Type B pancreatic cell (in vitro differentiated cells): Measurements from ENCODE around the gene FBXW4. TPM values are rescaled to one million over a fixed set of nuclear protein-coding genes. Genes with fewer than 3 reads are reported as not detected.
A peak's percentile ranks its signal among the peaks of the same experiment; 100 is the strongest.

ENCODE experiments used
- DNase-seq: peaks from one replicate; pipeline ENCODE4 v3.0.0; 2021; ENCODE audit warnings: mixed read lengths; ENCODE audit not compliant: unreplicated experiment; ENCODE audit errors: extremely low spot score
- H3K27ac Mint-ChIP-seq: 2 replicates; pipeline ENCODE4 v1.8.0; 2021; ENCODE audit warnings: mild to moderate bottlenecking, mixed read lengths
- H3K27me3 Mint-ChIP-seq: 2 replicates; pipeline ENCODE4 v1.8.0; 2021; ENCODE audit warnings: mixed read lengths
- H3K36me3 Mint-ChIP-seq: 2 replicates; pipeline ENCODE4 v1.8.0; 2021; ENCODE audit warnings: mixed read lengths
- H3K4me1 Mint-ChIP-seq: one replicate; pipeline ENCODE4 v1.8.0; 2021; ENCODE audit warnings: mixed read lengths; ENCODE audit not compliant: unreplicated experiment
- H3K4me3 Mint-ChIP-seq: 2 replicates; pipeline ENCODE4 v1.8.0; 2021; ENCODE audit warnings: mild to moderate bottlenecking, mixed read lengths
- H3K9me3 Mint-ChIP-seq: 2 replicates; pipeline ENCODE4 v1.8.0; 2021; ENCODE audit warnings: mixed read lengths
- CTCF ChIP-seq: fragments of 200-600 bp; sonication (generic); conservative IDR thresholded peaks from 2 replicates; pipeline ENCODE4 v1.5.0; 2021; ENCODE audit warnings: antibody characterized with exemption, mild to moderate bottlenecking
- total RNA-seq: library from RNA; stranded (reverse); gene quantifications from 2 replicates; pipeline ENCODE4 v1.2.1, GENCODE V29; 2021; ENCODE audit warnings: low replicate concordance

FBXW4 gene
- total RNA-seq, 1 donor from 2014 or later: 43.7 TPM

GRCh38 chr10:101566333-101567164 lies 128.4 kb downstream of the FBXW4 start:
- peak overlapping the region; percentile 56 for H3K4me3 Mint-ChIP-seq
- H3K4me1 Mint-ChIP-seq: peaks cover 15% of the 10 kb centered on the region
- peak; percentile 68 for DNase-seq
- peak; percentile 40 for TF ChIP-seq CTCF
- no peak overlapping the region for H3K27ac Mint-ChIP-seq
- H3K36me3 Mint-ChIP-seq: no peaks in the 10 kb centered on the region
- H3K27me3 Mint-ChIP-seq: peaks cover 82% of the 10 kb centered on the region
- no peaks in the 10 kb centered on the region for H3K9me3 Mint-ChIP-seq

- DNase-seq: peak; percentile 49
- no peaks in the 10 kb centered on the region for H3K9me3 Mint-ChIP-seq
- peaks cover 15% of the 10 kb centered on the region for H3K4me1 Mint-ChIP-seq
- TF ChIP-seq CTCF: no peak
- peak overlapping the region; percentile 55 for H3K4me3 Mint-ChIP-seq
- no peak overlapping the region for H3K27ac Mint-ChIP-seq
- H3K36me3 Mint-ChIP-seq: no peaks in the 10 kb centered on the region
- H3K27me3 Mint-ChIP-seq: peaks cover 77% of the 10 kb centered on the region
Observed at GRCh38 chr10:101565936-101566332, 129.0 kb downstream of the FBXW4 start.

DNA sequence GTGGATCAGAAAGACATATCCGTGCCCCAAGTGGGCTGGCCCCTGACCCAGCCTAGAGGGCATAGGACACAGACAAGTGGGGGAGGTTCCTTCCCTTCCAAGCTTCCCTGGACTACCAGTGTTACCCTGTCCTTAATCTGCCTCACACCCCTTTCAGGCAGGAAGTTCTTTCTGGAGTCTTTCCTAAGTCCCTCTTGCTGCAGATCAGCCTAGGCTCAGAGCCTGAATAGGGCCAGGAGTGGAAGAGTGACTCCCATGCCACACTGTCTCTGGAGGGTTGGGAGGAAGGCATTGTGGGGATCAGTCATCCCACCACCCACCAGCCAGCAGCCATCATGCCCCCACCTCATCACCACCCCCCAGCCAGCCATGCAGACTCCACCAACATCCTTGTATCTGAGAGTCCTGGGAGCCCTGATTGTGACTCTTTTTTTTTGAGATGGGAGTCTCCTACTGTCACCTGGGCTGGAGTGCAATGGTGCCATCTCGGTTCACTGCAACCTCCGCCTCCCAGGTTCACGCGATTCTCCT lies 129.5 kb downstream of the FBXW4 start:
- H3K36me3 Mint-ChIP-seq: no peaks in the 10 kb centered on the region
- H3K27me3 Mint-ChIP-seq: peaks cover 72% of the 10 kb centered on the region
- peak; percentile 42 for DNase-seq
- no peaks in the 10 kb centered on the region for H3K9me3 Mint-ChIP-seq
- no peak overlapping the region for H3K27ac Mint-ChIP-seq
- H3K4me3 Mint-ChIP-seq: no peak overlapping the region
- no peak for TF ChIP-seq CTCF
- H3K4me1 Mint-ChIP-seq: peaks cover 15% of the 10 kb centered on the region

DNA sequence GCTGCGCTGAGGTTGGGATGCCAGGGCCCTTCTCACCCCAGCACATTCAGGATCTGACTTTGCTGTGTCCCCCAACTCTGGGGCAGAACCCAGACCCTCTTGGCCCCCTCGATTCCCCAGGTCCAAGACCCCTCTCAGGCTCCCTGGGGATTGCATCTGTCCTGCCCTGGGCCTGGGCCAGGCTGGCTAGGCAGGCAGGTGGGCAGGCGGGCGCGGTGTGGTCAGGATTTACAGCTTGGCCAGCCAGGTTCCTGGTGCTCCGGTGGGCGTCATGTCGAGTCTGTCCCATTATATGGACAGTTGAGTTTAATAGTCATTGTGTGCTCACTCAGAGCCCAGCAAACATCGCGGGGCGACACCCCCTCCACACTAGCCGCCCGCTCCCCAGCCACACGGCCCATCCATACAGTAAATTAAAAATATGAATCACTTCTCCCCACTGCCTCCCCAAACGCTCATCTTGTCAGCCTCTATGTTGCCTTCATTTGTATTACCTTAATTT lies 130.4 kb downstream of the FBXW4 start:
- no peaks in the 10 kb centered on the region for H3K36me3 Mint-ChIP-seq
- H3K4me3 Mint-ChIP-seq: no peak overlapping the region
- H3K4me1 Mint-ChIP-seq: peaks cover 20% of the 10 kb centered on the region
- H3K27ac Mint-ChIP-seq: no peak overlapping the region
- TF ChIP-seq CTCF: no peak
- peak; percentile 65 for DNase-seq
- no peaks in the 10 kb centered on the region for H3K9me3 Mint-ChIP-seq
- H3K27me3 Mint-ChIP-seq: peaks cover 68% of the 10 kb centered on the region

DNA sequence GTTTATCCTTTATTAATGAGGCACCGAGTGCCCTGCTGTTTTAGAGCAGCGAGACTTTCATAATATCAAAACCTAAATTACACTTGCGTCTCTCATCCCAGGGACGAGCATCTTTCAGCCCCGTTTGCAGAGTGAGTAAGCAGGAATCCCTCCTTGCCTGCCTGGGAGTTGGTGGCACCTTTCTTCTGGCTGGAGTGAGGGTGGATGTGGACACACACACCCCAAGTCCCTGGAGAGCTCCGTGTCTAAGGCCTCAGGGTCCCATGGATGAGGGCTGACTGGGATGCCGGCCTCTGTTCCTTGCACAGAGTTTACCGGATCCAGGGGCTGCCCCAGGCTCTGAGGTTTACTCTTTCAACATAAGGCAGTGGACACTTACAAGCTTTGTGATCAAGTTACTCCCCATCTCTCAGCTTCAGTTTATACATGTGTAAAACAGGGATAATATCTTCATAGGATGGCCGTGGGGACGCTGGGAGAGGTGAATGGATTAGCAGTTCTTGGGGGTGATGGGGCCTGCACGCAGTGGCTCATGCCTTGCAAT lies 131.4 kb downstream of the FBXW4 start:
- H3K4me1 Mint-ChIP-seq: peaks cover 30% of the 10 kb centered on the region
- peak overlapping the region; percentile 9 for H3K27ac Mint-ChIP-seq
- no peak for TF ChIP-seq CTCF
- H3K9me3 Mint-ChIP-seq: no peaks in the 10 kb centered on the region
- DNase-seq: peak; percentile 56
- no peaks in the 10 kb centered on the region for H3K36me3 Mint-ChIP-seq
- no peak overlapping the region for H3K4me3 Mint-ChIP-seq
- peaks cover 59% of the 10 kb centered on the region for H3K27me3 Mint-ChIP-seq
